Epidermal melanocyte (primary cell): ENCODE results near the gene SDR42E2.
"Not testable (repeated sequence)": the region's sequence is repeated elsewhere in the genome, so short reads cannot be mapped to it uniquely, and the experiment has no call there.

Source experiments
- DNase-seq: peaks from one replicate; pipeline ENCODE4 v3.0.0; 2011; ENCODE audit warnings: low spot score; ENCODE audit not compliant: insufficient read length

SDR42E2 gene

DNA sequence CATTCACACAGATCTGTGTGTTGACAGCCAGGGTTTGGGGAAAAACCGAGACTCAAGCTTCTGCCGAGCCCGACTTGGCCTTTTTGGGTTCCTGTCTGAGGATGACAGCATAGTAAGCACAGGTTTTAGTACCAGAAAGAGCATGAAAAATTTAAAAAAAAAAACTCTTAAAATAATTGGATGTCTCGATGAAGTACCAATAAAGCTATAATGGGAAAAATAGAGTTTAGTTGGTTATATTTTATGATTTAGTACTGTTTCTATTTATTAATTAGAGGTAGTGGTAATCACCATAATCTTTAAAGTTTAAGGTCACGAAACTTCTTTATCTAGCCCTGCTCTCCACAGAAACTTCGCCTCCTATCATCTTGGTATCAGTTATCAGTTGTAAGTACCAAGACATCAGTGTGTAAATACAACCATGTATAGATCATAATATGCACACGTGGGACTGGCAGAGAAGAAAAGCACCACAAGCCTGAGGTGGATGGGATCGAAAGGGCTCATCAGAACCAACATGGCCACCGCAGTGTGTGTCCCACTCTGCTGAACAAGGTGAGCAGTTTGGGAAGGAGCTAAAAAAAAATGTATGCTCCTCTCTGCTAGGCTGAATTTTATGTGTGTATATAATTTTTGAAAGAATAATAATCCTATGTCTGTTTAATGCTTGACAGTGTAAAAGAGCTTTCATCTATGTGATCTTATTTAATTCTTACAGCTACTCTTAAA, 29.4 kb downstream of the SDR42E2 start:
- no peak for DNase-seq

DNA sequence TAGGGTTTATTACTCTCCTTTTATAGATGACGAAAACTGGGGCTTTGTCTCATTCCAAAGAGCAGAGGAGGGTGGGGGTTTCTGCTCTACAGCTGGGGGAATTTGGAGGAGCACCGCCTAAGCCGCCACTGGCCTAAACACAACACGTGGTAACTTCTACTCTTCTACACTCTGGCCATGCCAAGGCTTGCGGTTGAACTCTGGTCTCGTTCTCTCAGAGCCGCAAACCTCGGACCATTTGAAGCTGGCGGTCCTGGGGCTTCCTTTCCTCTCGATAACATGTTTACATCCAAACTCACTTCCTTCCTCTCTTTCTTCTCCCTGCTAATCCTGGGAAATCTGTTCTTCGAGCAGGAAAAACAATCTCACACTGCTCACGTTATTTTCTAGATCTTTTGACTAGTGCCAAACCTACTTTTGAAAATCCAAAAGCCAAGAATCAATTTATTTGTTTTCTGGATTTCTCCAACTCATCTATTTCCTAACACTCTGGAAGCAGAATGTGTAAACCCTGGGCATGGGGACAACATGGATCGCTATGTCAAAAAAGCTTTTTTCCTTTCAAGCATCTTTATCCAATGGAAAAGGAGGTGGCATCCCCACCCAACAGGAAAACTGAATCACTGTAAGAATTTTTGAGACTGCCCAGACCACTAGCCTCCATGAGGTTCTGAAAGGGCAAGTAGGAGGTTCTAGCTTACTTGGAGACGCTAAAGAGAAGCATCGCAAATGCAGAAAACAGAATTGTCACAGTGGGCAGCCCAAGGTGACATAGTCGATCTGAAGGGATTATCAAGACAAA, 30.2 kb downstream of the SDR42E2 start:
- DNase-seq, result no peak

DNA sequence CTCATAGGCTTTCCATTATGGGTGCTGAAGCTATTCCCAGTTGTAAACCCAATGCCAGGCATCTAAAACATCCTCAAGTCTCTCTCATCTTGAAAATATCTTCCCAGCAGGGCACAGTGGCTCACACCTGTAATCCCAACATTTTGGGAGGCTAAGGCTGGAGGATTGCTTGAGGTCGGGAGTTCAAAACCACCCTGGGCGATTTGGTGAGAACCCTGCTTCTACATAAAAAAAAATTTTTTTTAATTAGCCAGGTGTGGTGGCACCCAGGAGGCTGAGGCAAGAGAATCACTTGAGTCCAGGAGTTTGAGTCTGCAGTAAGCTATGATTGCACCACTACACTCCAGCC, 30.7 kb downstream of the SDR42E2 start:
- DNase-seq, result no peak

DNA sequence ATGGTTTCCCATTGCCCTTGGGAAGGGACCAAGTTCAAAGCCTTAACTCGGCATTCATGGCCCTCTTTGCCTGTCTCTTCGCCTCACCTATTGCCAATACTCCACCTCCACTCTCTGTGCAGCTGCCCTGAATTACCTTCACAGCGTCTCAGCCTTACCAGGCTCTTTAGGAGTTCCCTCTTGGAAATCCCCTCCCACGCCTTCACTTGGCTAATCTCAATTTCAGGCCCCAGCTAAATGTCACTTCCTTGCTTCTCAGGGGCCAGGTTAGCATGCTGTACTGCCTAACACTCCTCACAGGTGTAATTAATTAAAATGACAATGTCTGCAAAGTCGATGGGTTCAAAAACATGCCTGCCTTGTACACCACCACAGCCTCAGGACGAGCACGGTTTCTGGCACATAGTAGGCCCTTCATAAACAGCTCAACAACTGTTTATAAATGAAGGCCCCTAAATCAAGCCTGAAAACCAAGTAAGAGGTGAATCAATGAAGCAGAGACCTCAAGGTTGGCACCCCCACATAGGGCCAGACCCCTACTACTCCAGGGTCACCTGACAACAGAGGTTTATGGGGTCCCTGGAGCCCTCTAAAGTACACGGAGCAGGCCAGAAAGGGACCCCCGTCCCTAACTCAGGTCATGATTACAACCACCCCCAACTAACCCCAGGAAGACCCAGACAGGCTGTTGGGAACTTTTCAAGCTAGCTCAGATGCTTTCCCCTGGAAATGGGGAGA, 32.6 kb downstream of the SDR42E2 start:
- DNase-seq, result no peak

DNA sequence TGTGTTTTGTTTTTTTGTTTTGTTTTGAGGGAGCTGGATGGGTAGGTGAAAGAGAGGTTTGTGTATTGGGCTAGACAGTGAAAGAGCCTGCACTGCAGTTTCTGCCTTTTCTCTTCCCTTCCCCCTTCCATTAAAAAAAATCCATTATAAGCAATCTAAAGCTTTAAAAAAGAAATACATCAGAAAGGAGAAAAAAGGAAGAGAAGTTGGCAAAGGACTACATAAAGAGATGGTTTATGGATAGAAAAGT, 33.1 kb downstream of the SDR42E2 start:
- DNase-seq, result no peak

DNA sequence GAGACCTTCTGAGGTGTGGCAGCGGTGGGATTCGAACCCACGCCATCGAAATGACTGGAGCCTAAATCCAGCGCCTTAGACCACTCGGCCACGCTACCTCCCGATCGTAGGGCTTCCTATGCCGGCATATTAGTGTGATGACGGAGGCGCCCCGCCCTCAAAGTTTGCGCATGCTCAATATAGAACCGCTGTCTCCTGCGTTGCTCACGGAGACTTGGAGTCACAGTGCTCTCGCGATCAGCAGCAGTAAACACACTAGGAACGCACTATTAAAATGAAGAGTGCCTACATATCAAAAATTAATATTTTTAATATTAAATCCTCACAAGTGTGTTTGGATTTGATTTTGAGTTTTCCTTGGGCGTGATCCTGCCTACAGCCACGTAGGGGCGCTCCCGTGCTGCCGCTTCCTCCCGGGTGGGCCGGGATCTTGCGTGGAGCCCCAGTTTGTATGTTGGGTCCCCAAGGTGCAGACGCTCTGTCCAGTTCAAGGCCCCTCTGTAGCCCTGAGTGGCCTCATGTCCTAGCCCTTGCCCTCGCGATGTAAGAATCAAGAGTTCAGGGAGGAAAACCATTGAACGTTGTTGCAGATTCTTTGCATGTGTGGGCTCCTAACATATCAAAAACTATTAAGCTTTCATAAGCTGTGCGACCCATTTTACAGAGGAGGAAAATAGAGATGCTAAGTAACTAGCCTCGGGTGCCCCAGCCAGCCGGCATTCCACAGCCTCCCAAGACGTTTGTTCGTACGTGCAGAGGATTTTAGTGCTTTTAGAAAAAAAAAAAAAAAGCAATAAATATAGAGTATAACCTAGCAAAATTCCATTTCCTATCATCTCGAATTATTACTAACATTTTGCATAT, 33.6 kb downstream of the SDR42E2 start:
- peak; percentile 52 for DNase-seq

DNA sequence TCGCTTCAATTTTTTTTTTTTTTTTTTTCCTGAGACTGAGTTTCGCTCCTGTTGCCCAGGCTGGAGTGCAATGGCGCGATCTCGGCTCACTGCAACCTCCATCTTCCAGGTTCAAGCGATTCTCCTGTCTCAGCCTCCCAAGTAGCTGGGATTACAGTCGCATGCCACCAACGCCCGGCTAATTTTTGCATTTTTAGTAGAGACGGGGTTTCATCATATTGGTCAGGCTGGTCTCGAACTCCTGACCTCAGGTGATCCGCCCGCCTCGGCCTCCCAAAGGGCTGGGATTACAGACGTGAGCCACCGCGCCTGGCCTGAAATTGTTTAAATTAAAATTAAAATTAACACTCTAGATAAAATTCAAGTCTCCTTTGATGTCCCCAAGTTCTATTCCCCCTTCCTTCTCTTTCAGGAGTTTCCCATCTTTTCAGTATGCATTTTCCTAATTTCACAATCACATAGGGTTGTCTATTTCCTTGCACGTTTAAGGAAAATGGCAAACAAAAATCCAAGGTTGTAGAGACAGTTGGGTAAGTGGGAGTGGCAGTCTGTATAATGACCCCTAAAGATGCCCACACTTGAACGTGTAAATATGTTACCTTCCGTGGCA, 34.4 kb downstream of the SDR42E2 start:
- DNase-seq, result not testable (repeated sequence)

DNA sequence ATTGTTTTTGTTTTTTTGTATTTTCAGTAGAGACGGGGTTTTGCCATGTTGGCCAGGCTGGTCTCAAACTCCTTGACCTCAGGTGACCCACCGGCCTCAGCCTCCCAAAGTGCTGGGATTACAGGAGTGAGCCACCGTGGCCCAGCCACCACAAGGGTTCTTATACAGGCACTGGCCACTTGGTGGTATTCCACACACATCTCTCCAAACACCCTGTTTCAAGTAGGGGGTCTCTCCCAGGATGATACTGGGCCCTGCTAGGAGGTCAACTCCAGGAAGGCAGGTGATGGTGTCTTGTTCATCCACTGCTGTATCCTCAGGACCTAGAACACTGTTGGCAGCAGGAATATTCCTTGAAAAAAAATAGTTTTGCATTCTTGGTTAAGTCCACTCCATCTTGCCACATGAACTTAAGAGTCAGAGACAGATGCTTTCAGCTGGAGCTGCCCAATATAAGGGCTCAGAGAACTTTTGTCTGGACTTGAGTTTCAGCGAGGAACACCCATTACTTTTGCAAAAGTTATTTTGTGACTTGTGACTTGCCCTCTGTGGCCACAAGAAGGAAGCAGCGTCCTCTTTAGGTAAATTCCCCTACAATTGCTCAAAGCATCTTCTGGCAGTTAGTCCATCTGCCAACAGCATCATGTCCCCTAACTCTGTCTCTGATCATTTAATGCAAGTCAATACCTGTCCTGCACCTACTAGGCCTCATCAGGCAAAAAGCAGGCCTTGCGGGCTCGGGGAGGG, 36.4 kb downstream of the SDR42E2 start:
- DNase-seq, result no peak

DNA sequence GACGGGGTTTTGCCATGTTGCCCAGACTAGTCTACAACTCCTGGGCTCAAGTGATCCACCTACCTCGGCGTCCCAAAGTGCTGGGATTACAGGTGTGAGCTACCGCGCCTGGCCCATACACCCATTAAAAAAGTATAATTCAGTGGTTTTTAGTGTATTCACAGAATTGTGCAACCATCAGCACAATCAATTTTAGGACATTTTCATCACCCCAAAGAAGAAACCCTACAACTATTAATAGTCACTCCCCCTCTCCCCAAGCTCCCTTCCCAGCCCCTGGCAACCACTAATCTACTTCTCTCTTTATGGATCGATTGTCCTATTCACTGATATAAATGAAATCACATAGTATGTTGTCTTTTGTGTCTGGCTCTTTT, 39.9 kb downstream of the SDR42E2 start:
- no peak for DNase-seq

DNA sequence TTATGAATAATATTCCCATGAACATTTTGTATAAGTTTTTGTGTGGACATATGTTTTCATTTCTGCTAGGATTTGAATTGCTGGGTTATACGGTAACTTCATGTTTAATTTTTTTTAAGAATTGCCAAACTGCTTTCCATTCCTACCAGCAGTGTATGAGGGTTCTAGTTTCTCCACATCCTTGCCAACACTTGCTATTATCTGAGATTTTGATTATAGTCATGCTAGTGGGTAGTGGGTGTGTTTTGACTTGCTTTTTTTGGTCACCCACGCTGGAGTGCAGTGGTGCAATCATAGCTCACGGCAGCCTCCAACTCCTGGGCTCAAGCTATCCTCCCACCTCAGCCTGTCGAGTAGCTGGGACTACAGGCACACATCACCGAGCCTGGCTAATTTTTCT, 40.8 kb downstream of the SDR42E2 start:
- DNase-seq, result no peak

DNA sequence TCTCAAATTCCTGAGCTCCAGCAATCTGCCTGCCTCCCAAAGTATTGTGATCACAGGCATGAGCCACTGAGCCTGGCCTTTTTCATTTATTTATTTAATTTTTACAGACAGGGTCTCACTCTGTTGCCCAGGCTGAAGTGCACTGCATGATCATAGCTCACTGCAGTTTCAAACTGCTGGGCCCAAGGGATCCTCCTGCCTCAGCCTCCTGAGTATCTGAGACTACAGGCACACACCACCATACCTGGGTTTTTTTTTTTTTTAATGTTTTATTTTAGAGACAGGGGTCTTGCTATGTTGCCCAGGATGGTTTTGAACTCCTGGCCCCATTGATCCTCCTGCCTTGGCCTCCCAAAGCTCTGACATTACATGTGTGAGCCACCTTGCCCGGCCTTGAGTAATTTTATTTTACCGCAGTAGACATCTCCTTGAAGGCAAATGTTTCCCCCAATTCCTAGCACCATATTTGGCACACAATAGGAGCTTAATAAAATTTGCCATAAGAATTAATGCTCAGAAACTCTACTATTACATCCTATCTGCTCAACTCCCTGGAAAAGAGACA, 41.9 kb downstream of the SDR42E2 start:
- DNase-seq, result no peak

DNA sequence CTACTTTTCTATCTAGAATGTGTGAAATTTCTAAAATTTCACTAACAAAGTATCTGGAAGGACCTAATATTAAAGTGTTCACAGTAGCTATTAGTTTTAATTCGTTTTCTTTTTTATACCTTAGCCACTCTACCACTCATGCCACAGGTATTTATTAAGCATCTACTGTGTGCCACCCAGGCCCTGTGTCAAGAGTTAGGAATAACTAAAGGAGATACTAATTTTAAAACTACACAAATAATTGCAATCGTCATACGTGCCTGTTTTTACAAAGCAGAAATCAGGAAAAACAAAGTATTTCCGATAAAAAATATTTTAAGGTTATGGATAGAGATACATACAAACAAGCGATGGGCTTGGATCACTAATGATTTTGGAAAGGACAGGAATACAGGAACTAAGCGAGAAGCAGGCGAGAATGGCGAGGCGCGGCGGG, 43.3 kb downstream of the SDR42E2 start:
- no peak for DNase-seq

DNA sequence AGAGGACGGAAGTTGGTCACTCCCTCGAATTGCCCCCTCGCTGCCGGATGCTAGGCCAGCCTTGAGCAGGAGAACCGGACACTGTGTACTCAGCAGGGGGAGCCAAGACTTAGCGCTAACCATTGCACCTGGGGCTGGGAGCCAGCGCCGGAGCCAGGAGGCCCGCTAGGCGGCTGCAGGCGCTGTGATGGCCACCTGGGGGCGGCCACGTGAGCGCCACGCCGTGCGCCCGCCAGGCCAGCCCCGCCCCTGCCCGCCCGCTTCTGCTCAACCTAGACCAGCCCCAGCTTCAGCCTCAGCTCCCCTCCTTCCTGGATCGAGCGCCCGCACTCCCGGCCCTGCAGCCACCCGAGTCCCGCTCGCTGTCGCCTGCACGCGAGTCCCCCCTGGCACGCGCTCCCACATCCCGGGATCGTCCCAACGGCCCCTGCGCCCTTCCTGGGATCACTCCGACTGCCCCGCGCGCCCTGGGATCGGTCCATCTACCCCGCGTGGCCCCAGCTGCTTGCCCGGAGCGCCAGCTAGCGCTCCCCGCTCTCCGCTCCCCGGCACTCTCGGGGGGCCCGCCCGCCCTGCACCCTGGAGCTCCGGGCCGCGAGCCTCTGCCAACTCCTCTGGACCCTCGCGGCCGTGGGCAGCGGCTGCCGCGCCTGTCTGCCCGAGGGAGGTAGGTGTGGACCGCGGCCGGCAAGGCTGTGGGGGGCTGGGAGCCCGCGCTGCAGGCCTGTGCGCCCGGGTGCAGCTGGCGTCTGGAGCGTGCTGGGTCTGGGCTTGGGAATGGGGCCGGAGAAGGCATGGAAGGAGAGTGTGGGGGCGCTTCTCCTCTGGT, 43.9 kb downstream of the SDR42E2 start, which contains the start of gene EEF2K:
Gene EEF2K (plus strand): TSS at position 266 of the 829 bp plus-strand sequence. CDS start 19,452 bp downstream, outside the sequence.
- peak; percentile 84 for DNase-seq

DNA sequence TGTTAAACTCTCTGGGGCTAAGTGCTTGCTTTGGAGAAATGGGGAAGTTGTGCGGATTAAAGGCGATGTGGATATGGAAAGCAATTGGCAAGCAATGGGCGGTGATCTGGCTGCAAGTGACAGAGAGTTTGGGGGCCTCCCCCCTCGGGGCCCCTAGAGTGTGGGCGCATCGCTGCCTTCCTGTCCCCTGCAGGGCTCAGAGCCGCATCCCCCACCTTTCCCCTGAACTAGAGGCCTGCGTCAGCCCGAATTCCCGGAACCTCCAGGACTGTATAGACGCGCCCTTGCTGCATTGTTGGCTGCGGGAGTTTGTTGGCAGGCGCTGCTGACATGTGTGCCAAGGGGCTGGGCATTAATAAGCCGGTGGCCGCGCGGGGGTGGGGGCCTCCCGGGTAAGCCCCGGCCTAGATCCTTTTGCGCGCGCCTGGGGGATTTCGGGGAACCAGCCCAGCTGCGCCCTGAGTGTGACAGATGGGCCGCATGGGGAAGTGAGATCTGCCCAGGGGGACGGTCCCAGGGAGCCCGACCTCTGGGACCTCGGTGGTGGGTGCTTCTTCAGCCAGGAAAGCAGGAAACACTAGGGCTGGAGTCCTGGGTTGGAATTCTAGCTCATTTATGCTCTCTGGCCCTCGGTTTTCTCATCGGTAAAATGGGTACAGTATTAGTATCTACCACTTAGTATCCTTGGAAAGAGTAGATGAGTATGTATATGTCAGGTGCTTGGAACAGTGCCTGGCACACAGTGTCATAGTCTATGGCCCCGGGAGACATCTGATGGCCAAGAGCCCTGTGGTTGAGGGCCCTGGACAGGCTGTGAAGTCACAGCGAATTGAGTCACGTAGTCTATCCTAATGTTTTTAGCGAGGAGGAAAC, 44.8 kb downstream of the SDR42E2 start:
- peak; percentile 44 for DNase-seq

DNA sequence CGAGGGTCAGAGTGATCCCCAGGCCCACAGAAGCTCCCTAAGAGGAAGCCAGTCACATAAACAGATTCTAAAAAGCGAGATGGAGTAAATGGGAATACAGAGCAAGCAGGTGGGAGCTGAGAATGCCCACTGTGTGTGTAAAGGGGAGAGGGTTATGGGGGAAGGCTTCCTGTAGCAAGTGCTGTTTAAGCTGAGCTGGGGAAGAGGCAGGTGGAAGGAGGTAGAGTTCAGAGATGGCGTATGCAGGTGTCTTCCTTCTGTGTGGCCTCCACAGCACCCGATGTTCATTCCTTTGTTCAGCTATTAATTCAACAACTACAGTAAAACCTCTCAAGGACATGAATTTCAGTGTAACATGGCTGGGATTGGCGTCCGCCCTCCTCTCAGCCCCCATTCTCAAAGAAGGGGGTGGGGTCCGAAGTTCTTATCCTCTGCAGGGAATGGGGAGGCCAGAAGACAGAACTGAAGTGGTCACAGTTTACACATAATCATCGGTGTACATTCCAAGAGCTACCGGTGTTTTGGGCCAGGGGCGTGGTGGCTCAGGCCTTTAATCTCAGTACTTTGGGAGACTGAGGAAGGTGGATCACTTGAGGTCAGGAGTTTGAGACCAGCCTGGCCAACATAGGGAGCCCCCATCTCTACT, 45.5 kb downstream of the SDR42E2 start:
- DNase-seq, result no peak

DNA sequence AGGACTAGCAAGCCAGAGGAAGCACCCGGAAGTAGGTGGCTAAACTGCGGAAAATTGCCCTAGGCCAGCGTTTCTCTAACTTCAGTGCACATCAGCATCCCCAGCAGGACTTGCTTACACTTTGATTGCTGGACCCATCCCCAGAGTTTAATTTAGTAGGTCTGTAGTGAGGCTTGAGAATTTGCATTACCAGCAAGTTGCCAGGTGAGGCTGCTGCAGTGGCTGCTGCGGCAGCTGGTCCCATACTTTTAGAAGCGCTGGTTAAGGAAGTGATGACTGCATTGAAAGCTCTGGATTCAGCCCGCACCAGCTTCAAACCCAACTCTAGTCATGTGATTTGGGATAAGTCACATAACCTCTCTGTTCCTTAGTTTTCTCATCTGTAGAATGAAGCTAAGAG, 48.0 kb downstream of the SDR42E2 start:
- DNase-seq, result no peak

DNA sequence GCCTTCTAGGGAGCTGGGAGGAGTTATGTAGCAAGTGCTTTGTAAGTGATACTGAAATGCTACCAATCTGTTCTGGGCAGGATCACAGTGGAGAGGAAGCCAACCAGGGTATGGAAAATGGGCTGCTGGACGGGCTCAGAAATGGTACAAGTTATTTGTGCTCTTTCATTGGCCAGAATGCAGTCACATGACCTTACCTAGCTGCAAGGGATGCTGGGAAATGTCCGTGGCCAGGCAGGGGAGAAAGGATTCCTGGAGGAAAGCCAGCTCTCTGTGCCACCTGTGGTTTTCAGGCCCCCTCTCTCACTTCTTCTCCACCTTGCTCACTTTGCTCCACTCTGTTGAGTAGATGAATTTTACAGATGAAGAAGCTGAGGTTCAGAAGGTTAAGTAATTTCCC, 48.5 kb downstream of the SDR42E2 start:
- DNase-seq, result no peak

DNA sequence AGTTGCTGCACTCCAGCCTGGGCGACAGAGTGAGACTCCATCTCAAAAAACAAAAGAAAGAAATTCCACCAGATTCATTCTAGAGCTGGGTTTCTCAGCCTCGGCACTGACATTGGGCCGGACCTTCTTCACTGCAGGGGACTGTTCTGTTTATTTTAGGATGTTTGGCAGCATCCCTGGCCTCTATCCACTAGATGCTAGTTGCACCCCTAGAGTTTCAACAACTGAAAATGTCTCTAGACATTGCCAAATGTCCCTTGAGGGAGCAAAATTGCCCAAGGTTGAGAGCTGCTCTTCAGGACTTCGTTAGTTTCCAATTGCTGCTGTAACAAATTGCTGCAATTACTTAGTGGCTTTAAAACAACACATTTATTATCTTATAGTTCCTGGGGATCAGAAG, 50.9 kb downstream of the SDR42E2 start:
- no peak for DNase-seq
